ENCODE measurements around the gene SLC1A1.

GRCh38 chr9:4499917-4500316 is 9.6 kb downstream of the SLC1A1 start:
- TF ChIP-seq, protein P1, sequence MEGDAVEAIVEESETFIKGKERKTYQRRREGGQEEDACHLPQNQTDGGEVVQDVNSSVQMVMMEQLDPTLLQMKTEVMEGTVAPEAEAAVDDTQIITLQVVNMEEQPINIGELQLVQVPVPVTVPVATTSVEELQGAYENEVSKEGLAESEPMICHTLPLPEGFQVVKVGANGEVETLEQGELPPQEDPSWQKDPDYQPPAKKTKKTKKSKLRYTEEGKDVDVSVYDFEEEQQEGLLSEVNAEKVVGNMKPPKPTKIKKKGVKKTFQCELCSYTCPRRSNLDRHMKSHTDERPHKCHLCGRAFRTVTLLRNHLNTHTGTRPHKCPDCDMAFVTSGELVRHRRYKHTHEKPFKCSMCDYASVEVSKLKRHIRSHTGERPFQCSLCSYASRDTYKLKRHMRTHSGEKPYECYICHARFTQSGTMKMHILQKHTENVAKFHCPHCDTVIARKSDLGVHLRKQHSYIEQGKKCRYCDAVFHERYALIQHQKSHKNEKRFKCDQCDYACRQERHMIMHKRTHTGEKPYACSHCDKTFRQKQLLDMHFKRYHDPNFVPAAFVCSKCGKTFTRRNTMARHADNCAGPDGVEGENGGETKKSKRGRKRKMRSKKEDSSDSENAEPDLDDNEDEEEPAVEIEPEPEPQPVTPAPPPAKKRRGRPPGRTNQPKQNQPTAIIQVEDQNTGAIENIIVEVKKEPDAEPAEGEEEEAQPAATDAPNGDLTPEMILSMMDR (conservative IDR thresholded peaks at IDR 0.05; ENCODE audit: low read length) = no peak
- no peak for TF ChIP-seq EZH2phosphoT487 (IDR thresholded peaks at IDR 0.05; ENCODE audit: borderline replicate concordance, low read depth, low read length)
